Stomach (tissue), 9 donors: ENCODE results near the gene HERPUD1. TPM values are rescaled to one million over a fixed set of nuclear protein-coding genes. Genes with fewer than 3 reads are reported as not detected.

Source experiments
- DNase-seq, 2 donors: peaks; one replicate each; pipeline versions ENCODE4 v3.0.0 to v3.0.0-alpha.2; 2013 to 2019
- H3K27ac ChIP-seq, 5 donors: fragments of 200-600 bp in 4 of 5; sonication (generic) in 4 of 5; one replicate each; pipeline ENCODE4 v1.5.1; 2013 to 2019; ENCODE audit warnings: mild to moderate bottlenecking in 1 of 5, moderate library complexity in 1 of 5
- H3K27me3 ChIP-seq, 3 donors: fragments of 200-600 bp; sonication (generic); one replicate each; pipeline ENCODE4 v1.5.1; 2017 to 2019; ENCODE audit warnings: mixed run types in 1 of 3
- H3K36me3 ChIP-seq, 4 donors: fragments of 200-600 bp; sonication (generic); 1 replicate in 3 of 4; 2 replicates in 1 of 4; pipeline ENCODE4 v1.5.1; 2016 to 2019
- H3K4me1 ChIP-seq, 4 donors: fragments of 200-600 bp; sonication (generic); one replicate each; pipeline ENCODE4 v1.5.1; 2016 to 2019
- H3K4me3 ChIP-seq, 4 donors: fragments of 200-600 bp; sonication (generic) in 3 of 4; one replicate each; pipeline ENCODE4 v1.5.1; 2016 to 2019; ENCODE audit warnings: mild to moderate bottlenecking in 1 of 4
- H3K9me3 ChIP-seq, 4 donors: fragments of 200-600 bp; sonication (generic); one replicate each; pipeline ENCODE4 v1.5.1; 2016 to 2019
- CTCF ChIP-seq, 7 experiments: fragments of 450-650 bp in 4 of 7; fragments of 200-600 bp in 3 of 7; sonication (generic) in 3 of 7; IDR thresholded peaks; one replicate each; pipeline ENCODE4 v1.5.1; 2016 to 2019; ENCODE audit warnings: antibody characterized with exemption in 7 of 7, control low read depth in 2 of 7, mild to moderate bottlenecking in 1 of 7
- EP300 ChIP-seq: sonication (generic); formaldehyde crosslinking; IDR thresholded peaks from one replicate; pipeline ENCODE4 v1.6.1; 2017; ENCODE audit warnings: antibody characterized with exemption
- POLR2A ChIP-seq, 4 donors: fragments of 450-650 bp; IDR thresholded peaks; one replicate each; pipeline ENCODE4 v1.6.1; 2016; ENCODE audit warnings: antibody characterized with exemption in 4 of 4, control low read depth in 2 of 4, mild to moderate bottlenecking in 1 of 4, moderate library complexity in 1 of 4
- POLR2AphosphoS5 ChIP-seq, 3 donors: sonication (generic); formaldehyde crosslinking; IDR thresholded peaks; one replicate each; pipeline ENCODE4 v1.6.1; 2016; ENCODE audit warnings: antibody characterized with exemption in 3 of 3
- WGBS, 5 donors: extraction: QIAGEN DNeasy Blood & Tissue Kit in 3 of 5; methylation state at CpG; one replicate each; pipeline versions ENCODE4 v1.1.5 to v1.1.7; 2013 to 2018; 5-methylcytosine and 5-hydroxymethylcytosine counted together
- intact Hi-C: fragments of 100-400 bp; cut with DNase I; formaldehyde crosslinking; loops from one replicate; pipeline ENCODE4 v1.15.1; 2023; ENCODE audit warnings: low total_unique reads
- polyA plus RNA-seq, 3 donors: library from polyadenylated mRNA; stranded (reverse); fragments of 200-250 nt; gene quantifications; one replicate each; pipeline ENCODE4 v1.2.3, GENCODE V29; 2013
- total RNA-seq, 5 donors: library from RNA; depleted of rRNA; stranded (reverse); fragments of >200 nt; gene quantifications; one replicate each; pipeline versions ENCODE4 v1.1.0 to v1.2.3, GENCODE V29; 2014 to 2016
- donor health status: healthy with polysubstance abuse.
- donor health status: Bipolar disorder and iron deficiency.
- donor health status: healthy.

HERPUD1 gene
- total and polyA plus RNA-seq, 8 donors = 2.6 to 329 (median 74.7) TPM

GRCh38 chr16:56953006-56953405 is 21.1 kb downstream of the HERPUD1 start:
- TF ChIP-seq POLR2A (IDR thresholded peaks at IDR 0.05) = no peak
- TF ChIP-seq CTCF (IDR thresholded peaks at IDR 0.05) = no peak
- no peak for TF ChIP-seq POLR2AphosphoS5 (IDR thresholded peaks at IDR 0.05)
- TF ChIP-seq EP300 = no peak
- Histone ChIP-seq H3K27me3 (no peaks in the 10 kb centered on the region), H3K36me3 (peaks cover 0 to 8% (median 0%) of the 10 kb centered on the region in 4 donors), H3K4me1 (peaks cover 0 to 9% (median 0%) of the 10 kb centered on the region in 4 donors), H3K27ac (no peak overlapping the region), H3K9me3 (no peaks in the 10 kb centered on the region), H3K4me3 (no peak overlapping the region)
- DNase-seq = no peak
- intact Hi-C loops = loop anchor here (5.0 kb wide), 1 partner anchor 86 kb away; the partner anchor contains the start of gene SLC12A3
- WGBS, 5 donors = 71 to 84% (median 80%) methylated on average over 6 of the region's 6 CpGs

- DNase-seq = no peak
- no peak for TF ChIP-seq POLR2A (IDR thresholded peaks at IDR 0.05)
- TF ChIP-seq CTCF (IDR thresholded peaks at IDR 0.05) = no peak
- no peak for TF ChIP-seq EP300
- TF ChIP-seq POLR2AphosphoS5 (IDR thresholded peaks at IDR 0.05) = no peak
- Histone ChIP-seq H3K9me3 (no peaks in the 10 kb centered on the region), H3K4me1 (peaks cover 0 to 19% (median 0%) of the 10 kb centered on the region in 4 donors), H3K36me3 (no peaks in the 10 kb centered on the region), H3K4me3 (no peak overlapping the region), H3K27me3 (no peaks in the 10 kb centered on the region), H3K27ac (no peak overlapping the region)
- intact Hi-C loops = no loop called here
- 84 to 94% (median 88%) methylated on average over 4 of the region's 4 CpGs for WGBS, 5 donors
These were observed 24.1 kb downstream of the HERPUD1 start for GRCh38 chr16:56956076-56956475.

- TF ChIP-seq CTCF (IDR thresholded peaks at IDR 0.05) = no peak
- TF ChIP-seq POLR2AphosphoS5 (IDR thresholded peaks at IDR 0.05) = no peak
- no peak for TF ChIP-seq POLR2A (IDR thresholded peaks at IDR 0.05)
- no peak for TF ChIP-seq EP300
- intact Hi-C loops = no loop called here
- no peak overlapping the region for H3K27ac ChIP-seq
- no peak for DNase-seq
- no peaks in the 10 kb centered on the region for H3K27me3 ChIP-seq
- no peak overlapping the region for H3K4me3 ChIP-seq
- no peaks in the 10 kb centered on the region for H3K9me3 ChIP-seq
- peaks cover 0 to 22% (median 0%) of the 10 kb centered on the region in 4 donors for H3K4me1 ChIP-seq
- H3K36me3 ChIP-seq = no peaks in the 10 kb centered on the region
- 39 to 68% (median 51%) methylated on average over 4 of the region's 4 CpGs for WGBS, 5 donors
These were observed 24.8 kb downstream of the HERPUD1 start for GRCh38 chr16:56956756-56957155.

- Histone ChIP-seq H3K36me3 (no peaks in the 10 kb centered on the region), H3K4me3 (no peak overlapping the region), H3K27me3 (no peaks in the 10 kb centered on the region), H3K9me3 (no peaks in the 10 kb centered on the region), H3K27ac (no peak overlapping the region), H3K4me1 (peaks cover 0 to 39% (median 8%) of the 10 kb centered on the region in 4 donors)
- intact Hi-C loops = no loop called here
- no peak for DNase-seq
- 67 to 74% (median 73%) methylated on average over 6 to 13 of the region's 13 CpGs for WGBS, 5 donors
- TF ChIP-seq EP300 (no peak), POLR2A (IDR thresholded peaks at IDR 0.05) (no peak)
These were observed 28.8 kb downstream of the HERPUD1 start for GRCh38 chr16:56960681-56961281.

GRCh38 chr16:56961386-56961785 is 29.4 kb downstream of the HERPUD1 start:
- H3K36me3 ChIP-seq = no peaks in the 10 kb centered on the region
- intact Hi-C loops = no loop called here
- no peak for TF ChIP-seq EP300
- TF ChIP-seq POLR2AphosphoS5 (IDR thresholded peaks at IDR 0.05) = no peak
- TF ChIP-seq CTCF (IDR thresholded peaks at IDR 0.05) = no peak
- no peak for TF ChIP-seq POLR2A (IDR thresholded peaks at IDR 0.05)
- H3K9me3 ChIP-seq = no peaks in the 10 kb centered on the region
- H3K27ac ChIP-seq = no peak overlapping the region
- no peak overlapping the region for H3K4me3 ChIP-seq
- peaks cover 0 to 45% (median 8%) of the 10 kb centered on the region in 4 donors for H3K4me1 ChIP-seq
- WGBS, 5 donors = 42 to 70% (median 63%) methylated on average over 3 of the region's 3 CpGs
- DNase-seq = no peak
- no peaks in the 10 kb centered on the region for H3K27me3 ChIP-seq
